ENCODE measurements around the gene KLHL12.

DNA sequence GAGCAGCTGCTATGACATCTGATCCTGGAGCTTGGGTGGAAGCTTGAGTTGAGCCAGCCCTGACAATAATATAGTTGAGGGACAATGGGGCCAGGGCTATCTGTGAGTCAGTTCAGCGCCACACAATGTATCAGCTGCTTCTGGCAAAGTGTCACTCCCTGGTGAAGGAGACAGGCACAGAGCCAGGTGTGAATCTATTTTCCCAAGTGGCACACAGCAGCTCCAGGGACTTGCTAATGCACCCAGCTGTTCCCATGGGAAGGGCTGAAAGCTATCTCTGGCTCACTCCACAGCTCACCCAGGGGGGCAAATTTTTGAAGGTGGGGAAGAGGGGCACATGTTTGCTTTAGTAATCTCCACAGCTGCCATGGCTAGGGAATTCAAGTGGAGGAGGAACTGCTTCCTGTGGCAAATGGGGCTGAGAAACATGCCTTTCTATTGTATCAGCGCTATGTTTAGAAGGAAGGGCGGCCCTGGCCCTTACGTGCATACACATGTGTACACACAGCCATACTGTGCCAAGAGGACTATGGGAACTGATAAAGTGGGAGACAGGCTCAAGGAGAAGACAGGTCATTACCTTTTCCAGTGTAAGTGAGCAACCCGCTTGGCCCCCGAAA is 37.9 kb upstream of the KLHL12 start:
- no peak for TF ChIP-seq EP300 (conservative IDR thresholded peaks at IDR 0.05; ENCODE audit: poor library complexity, severe bottlenecking)
- TF ChIP-seq, protein P1, sequence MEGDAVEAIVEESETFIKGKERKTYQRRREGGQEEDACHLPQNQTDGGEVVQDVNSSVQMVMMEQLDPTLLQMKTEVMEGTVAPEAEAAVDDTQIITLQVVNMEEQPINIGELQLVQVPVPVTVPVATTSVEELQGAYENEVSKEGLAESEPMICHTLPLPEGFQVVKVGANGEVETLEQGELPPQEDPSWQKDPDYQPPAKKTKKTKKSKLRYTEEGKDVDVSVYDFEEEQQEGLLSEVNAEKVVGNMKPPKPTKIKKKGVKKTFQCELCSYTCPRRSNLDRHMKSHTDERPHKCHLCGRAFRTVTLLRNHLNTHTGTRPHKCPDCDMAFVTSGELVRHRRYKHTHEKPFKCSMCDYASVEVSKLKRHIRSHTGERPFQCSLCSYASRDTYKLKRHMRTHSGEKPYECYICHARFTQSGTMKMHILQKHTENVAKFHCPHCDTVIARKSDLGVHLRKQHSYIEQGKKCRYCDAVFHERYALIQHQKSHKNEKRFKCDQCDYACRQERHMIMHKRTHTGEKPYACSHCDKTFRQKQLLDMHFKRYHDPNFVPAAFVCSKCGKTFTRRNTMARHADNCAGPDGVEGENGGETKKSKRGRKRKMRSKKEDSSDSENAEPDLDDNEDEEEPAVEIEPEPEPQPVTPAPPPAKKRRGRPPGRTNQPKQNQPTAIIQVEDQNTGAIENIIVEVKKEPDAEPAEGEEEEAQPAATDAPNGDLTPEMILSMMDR (IDR thresholded peaks at IDR 0.05; ENCODE audit: poor library complexity, severe bottlenecking): no peak
- no peak for TF ChIP-seq POLR2AphosphoS5 (IDR thresholded peaks at IDR 0.05)
- no peak for TF ChIP-seq SMC3 (conservative IDR thresholded peaks at IDR 0.05; ENCODE audit: poor library complexity)
- TF ChIP-seq EZH2 (IDR thresholded peaks at IDR 0.05; ENCODE audit: borderline replicate concordance, insufficient read depth, low read length, poor library complexity, severe bottlenecking): no peak
